OCI-LY7 (cell line): ENCODE results near the gene ZMIZ1. TPM values are rescaled to one million over a fixed set of nuclear protein-coding genes. Genes with fewer than 3 reads are reported as not detected.

Experiments used
- BruUV-seq: library from RNA; stranded (reverse); fragments of 400-500 nt; replicated peaks from 2 replicates; lab custom pipeline; 2021; lab: Mats Ljungman, UMichigan
- CTCF ChIA-PET: fragments of 300-600 bp; sonication (Branson Sonifier 250); formaldehyde crosslinking; loops from one replicate; lab custom pipeline; 2022; ENCODE audit warnings: antibody characterized with exemption; ENCODE audit not compliant: unreplicated experiment; lab: Charles Lee
- POLR2A ChIA-PET: fragments of 300-600 bp; sonication (Branson Sonifier 250); formaldehyde crosslinking; loops from one replicate; lab custom pipeline; 2022; ENCODE audit warnings: antibody characterized with exemption; lab: Charles Lee
- DNase-seq: peaks from one replicate; pipeline ENCODE4 v3.0.0-alpha.2; 2015; ENCODE audit warnings: low spot score
- H2AFZ ChIP-seq: fragments of 200-600 bp; sonication (generic), shearing (Covaris generic); 2 replicates; pipeline ENCODE4 v1.6.1; 2014; ENCODE audit warnings: mild to moderate bottlenecking, antibody characterized with exemption, low read length, moderate library complexity
- H3K27ac ChIP-seq: fragments of 200-600 bp; sonication (generic); 2 replicates; pipeline ENCODE4 v1.5.1; 2014; ENCODE audit warnings: mixed run types, low read depth, mild to moderate bottlenecking, moderate library complexity, low read length, inconsistent platforms; ENCODE audit not compliant: poor library complexity, severe bottlenecking
- H3K36me3 ChIP-seq: fragments of 200-600 bp; sonication (generic); 2 replicates; pipeline ENCODE4 v1.6.1; 2014; ENCODE audit warnings: mild to moderate bottlenecking, antibody characterized with exemption, low read length, moderate library complexity, mixed read lengths; ENCODE audit not compliant: insufficient read depth
- H3K4me1 ChIP-seq: fragments of 200-600 bp; sonication (generic); 2 replicates; pipeline ENCODE4 v1.5.1; 2014; ENCODE audit warnings: mild to moderate bottlenecking, low read length; ENCODE audit not compliant: insufficient read depth, poor library complexity, severe bottlenecking
- H3K4me2 ChIP-seq: fragments of 200-600 bp; sonication (generic); 2 replicates; pipeline ENCODE4 v1.6.1; 2014; ENCODE audit warnings: mild to moderate bottlenecking, low read length
- H3K4me3 ChIP-seq: fragments of 200-600 bp; sonication (generic); 2 replicates; pipeline ENCODE4 v1.5.1; 2014; ENCODE audit warnings: mild to moderate bottlenecking, low read depth, low read length; ENCODE audit not compliant: poor library complexity, severe bottlenecking
- H3K79me2 ChIP-seq: fragments of 200-600 bp; sonication (generic); 2 replicates; pipeline ENCODE4 v1.6.1; 2016; ENCODE audit warnings: low read depth, mild to moderate bottlenecking, low read length, moderate library complexity, mixed read lengths; ENCODE audit not compliant: insufficient read depth
- H3K9me2 ChIP-seq: fragments of 200-600 bp; sonication (generic); 2 replicates; pipeline ENCODE4 v1.6.1; 2016; ENCODE audit warnings: mild to moderate bottlenecking, low read length, mixed read lengths; ENCODE audit not compliant: insufficient read depth
- H3K9me3 ChIP-seq: fragments of 200-600 bp; sonication (generic); 2 replicates; pipeline ENCODE4 v1.6.1; 2014; ENCODE audit warnings: mild to moderate bottlenecking, mixed run types, low read length, mixed read lengths
- H4K20me1 ChIP-seq: fragments of 200-600 bp; sonication (generic); 2 replicates; pipeline ENCODE4 v1.6.1; 2014; ENCODE audit warnings: mild to moderate bottlenecking, antibody characterized with exemption, low read length, moderate library complexity, mixed read lengths; ENCODE audit not compliant: insufficient read depth
- EZH2phosphoT487 ChIP-seq: fragments of 200-600 bp; sonication (generic); IDR thresholded peaks from 2 replicates; pipeline ENCODE4 v1.6.1; 2018; ENCODE audit warnings: low read depth, borderline replicate concordance, mild to moderate bottlenecking, mixed run types, antibody characterized with exemption, low read length, moderate library complexity, mixed read lengths
- intact Hi-C: fragments of 100-400 bp; cut with micrococcal nuclease; formaldehyde crosslinking; loops from one replicate; pipeline ENCODE4 v1.10.0; 2022; ENCODE audit not compliant: unreplicated experiment
- total RNA-seq, 2 experiments: library from RNA; depleted of rRNA in 1 of 2; stranded (reverse); fragments of >200 nt in 1 of 2; shearing (Covaris generic) in 1 of 2; gene quantifications; 2 replicates each; pipeline ENCODE4 v1.2.3, GENCODE V29; 2014 to 2022
- TF ChIP-seq, protein P1 (sequence below): fragments of 200-600 bp; sonication (generic); conservative IDR thresholded peaks from 2 replicates; pipeline ENCODE4 v1.5.1; 2014; ENCODE audit warnings: mild to moderate bottlenecking, antibody characterized with exemption, low read length, moderate library complexity, mixed read lengths

ZMIZ1 gene
- total RNA-seq, 2 experiments from 2014 or later: 20.4 to 66.9 TPM

DNA sequence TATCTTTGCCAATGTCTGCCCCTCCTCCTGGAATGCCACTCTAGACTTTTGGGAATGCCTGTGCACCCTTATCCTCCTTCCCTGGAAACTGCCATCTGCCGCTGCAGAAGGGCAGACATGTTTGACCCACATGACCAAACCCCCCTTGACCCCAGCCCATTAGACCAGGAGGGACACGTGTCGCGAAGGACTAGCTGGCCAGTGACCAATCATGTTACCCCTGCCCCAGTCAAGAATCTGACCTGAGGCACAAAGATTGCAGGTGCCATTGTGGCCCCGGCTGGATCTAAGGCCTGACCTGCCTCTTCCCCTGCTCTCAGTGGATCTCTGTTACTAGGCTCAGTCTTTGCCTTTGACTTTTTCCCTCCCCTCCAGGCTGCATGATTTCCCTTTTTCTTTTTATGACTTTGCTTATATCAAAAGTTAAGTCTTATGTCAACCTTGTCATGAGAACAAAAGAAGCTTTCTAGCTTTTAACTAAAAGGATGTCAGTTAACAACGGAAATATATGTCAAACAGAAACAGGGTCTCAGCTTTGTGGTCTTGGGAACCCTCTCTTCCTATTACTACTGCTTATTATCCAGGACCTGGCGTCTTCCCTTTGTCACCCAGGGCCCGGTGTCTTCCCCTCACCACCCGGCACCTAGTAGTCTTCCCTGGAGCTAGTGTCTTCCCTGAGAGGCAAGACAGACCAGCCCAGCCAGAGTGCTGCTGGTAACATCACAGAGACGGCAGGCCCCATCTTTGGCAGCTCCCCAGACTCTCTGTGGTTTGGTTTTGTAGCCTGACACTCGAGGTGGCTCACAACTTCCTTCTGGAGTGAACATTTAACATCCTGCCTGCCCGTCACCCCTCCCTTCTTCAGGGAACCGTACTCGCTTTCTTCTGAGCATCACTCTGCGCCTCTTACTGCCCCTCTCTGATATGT, 254.1 kb downstream of the ZMIZ1 start:
- Histone ChIP-seq H3K4me2 (no peak overlapping the region), H4K20me1 (no peaks in the 10 kb centered on the region), H3K79me2 (no peaks in the 10 kb centered on the region), H3K36me3 (no peaks in the 10 kb centered on the region), H3K4me3 (no peak overlapping the region), H3K4me1 (peaks cover 14% of the 10 kb centered on the region), H3K9me2 (no peaks in the 10 kb centered on the region), H3K27ac (no peak overlapping the region), H3K9me3 (no peaks in the 10 kb centered on the region), H2AFZ (peak overlapping the region; percentile 45; the same call in 1 of the 2 replicates)
- ChIA-PET CTCF (interaction anchor here (0.6 kb wide), 1 partner anchor 23 kb away, joined by 3 read pairs; no protein-coding TSS in a partner anchor), POLR2A (interaction anchor here (1.0 to 1.7 kb wide), 2 partner anchors 74 to 170 kb away, joined by 3 read pairs; no protein-coding TSS in a partner anchor)
- TF ChIP-seq, protein P1, sequence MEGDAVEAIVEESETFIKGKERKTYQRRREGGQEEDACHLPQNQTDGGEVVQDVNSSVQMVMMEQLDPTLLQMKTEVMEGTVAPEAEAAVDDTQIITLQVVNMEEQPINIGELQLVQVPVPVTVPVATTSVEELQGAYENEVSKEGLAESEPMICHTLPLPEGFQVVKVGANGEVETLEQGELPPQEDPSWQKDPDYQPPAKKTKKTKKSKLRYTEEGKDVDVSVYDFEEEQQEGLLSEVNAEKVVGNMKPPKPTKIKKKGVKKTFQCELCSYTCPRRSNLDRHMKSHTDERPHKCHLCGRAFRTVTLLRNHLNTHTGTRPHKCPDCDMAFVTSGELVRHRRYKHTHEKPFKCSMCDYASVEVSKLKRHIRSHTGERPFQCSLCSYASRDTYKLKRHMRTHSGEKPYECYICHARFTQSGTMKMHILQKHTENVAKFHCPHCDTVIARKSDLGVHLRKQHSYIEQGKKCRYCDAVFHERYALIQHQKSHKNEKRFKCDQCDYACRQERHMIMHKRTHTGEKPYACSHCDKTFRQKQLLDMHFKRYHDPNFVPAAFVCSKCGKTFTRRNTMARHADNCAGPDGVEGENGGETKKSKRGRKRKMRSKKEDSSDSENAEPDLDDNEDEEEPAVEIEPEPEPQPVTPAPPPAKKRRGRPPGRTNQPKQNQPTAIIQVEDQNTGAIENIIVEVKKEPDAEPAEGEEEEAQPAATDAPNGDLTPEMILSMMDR: no peak
- TF ChIP-seq EZH2phosphoT487: no peak
- BruUV-seq: no TSS peak
- intact Hi-C loops: no loop called here
- DNase-seq: no peak

DNA sequence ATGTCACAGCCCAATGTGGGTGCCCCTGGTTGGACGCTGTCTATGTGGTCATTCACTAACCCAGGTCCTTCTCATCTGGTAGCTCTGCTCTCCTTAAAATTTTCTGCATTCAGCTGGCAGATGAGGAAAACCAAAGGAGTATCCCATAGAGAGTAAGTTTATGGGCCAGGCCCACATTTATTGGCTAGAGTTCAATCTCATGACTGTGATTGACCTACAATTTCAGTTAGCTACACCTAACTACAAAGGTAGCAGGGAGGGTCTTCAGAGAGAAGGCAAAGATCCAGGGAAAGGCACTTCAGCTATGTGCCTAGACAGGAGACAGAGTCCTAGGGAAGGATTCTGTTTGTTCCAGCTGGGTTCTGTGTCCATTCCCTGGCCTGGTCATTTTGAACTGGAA, 254.8 kb downstream of the ZMIZ1 start:
- ChIA-PET CTCF (no interaction called here), POLR2A (interaction anchor here (1.0 to 1.7 kb wide), 2 partner anchors 75 to 169 kb away, joined by 3 read pairs; no protein-coding TSS in a partner anchor)
- peak overlapping the region; percentile 45; the same call in 1 of the 2 replicates for H2AFZ ChIP-seq
- H3K9me2 ChIP-seq: no peaks in the 10 kb centered on the region
- no peaks in the 10 kb centered on the region for H3K79me2 ChIP-seq
- no peaks in the 10 kb centered on the region for H3K36me3 ChIP-seq
- no peak for DNase-seq
- BruUV-seq: no TSS peak
- no peak overlapping the region for H3K27ac ChIP-seq
- intact Hi-C loops: no loop called here
- no peak overlapping the region for H3K4me2 ChIP-seq
- no peaks in the 10 kb centered on the region for H4K20me1 ChIP-seq
- TF ChIP-seq, protein P1: no peak
- no peak for TF ChIP-seq EZH2phosphoT487
- peaks cover 9% of the 10 kb centered on the region for H3K4me1 ChIP-seq
- no peaks in the 10 kb centered on the region for H3K9me3 ChIP-seq
- H3K4me3 ChIP-seq: no peak overlapping the region
